Peyer's patch (tissue), 4 donors: Measurements from ENCODE around the gene LHB.
"Not testable (repeated sequence)": the region's sequence is repeated elsewhere in the genome, so short reads cannot be mapped to it uniquely, and the experiment has no call there.

ENCODE experiments used
- POLR2A ChIP-seq, 2 donors: fragments of 450-650 bp; IDR thresholded peaks; one replicate each; pipeline ENCODE4 v1.5.1; 2017; ENCODE audit warnings: antibody characterized with exemption in 2 of 2, mild to moderate bottlenecking in 2 of 2, moderate library complexity in 2 of 2
- TF ChIP-seq, protein P1 (sequence below), 6 experiments: fragments of 450-650 bp in 4 of 6; fragments of 200-600 bp in 2 of 6; sonication (generic) in 1 of 6; IDR thresholded peaks; one replicate each; pipeline ENCODE4 v1.5.1; 2017 to 2019; ENCODE audit warnings: antibody characterized with exemption in 6 of 6, mild to moderate bottlenecking in 3 of 6, moderate library complexity in 1 of 6

DNA sequence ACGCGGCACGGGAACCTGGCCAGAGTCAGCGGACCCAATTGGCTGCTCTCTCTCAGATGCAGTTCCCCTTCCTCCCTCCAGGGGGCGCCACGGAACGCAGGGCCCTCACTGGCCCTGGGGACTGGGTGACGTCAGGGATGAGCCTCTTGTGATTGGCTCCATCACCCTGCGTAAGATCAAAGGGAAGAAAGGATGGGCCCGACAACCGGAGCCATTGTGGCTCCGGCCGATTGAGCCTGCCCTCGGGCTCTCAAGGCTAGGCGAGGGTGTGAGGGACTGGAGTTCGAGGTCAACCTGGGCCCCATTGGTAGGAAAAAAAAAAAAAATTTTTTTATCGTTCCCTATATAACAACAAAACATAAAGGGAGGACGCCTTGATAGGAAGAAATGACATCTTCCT is 19.9 kb upstream of the LHB start, which contains the start of gene CGB1:
- TF ChIP-seq, protein P1, sequence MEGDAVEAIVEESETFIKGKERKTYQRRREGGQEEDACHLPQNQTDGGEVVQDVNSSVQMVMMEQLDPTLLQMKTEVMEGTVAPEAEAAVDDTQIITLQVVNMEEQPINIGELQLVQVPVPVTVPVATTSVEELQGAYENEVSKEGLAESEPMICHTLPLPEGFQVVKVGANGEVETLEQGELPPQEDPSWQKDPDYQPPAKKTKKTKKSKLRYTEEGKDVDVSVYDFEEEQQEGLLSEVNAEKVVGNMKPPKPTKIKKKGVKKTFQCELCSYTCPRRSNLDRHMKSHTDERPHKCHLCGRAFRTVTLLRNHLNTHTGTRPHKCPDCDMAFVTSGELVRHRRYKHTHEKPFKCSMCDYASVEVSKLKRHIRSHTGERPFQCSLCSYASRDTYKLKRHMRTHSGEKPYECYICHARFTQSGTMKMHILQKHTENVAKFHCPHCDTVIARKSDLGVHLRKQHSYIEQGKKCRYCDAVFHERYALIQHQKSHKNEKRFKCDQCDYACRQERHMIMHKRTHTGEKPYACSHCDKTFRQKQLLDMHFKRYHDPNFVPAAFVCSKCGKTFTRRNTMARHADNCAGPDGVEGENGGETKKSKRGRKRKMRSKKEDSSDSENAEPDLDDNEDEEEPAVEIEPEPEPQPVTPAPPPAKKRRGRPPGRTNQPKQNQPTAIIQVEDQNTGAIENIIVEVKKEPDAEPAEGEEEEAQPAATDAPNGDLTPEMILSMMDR (IDR thresholded peaks at IDR 0.05), result peak in 3 of 6 experiments; percentile 13 to 25 (median 24)
- not testable (repeated sequence) for TF ChIP-seq POLR2A (IDR thresholded peaks at IDR 0.05)
